A673 (cell line): Measurements from ENCODE around the gene PHEX. TPM values are rescaled to one million over a fixed set of nuclear protein-coding genes. Genes with fewer than 3 reads are reported as not detected.

Experiments
- BruUV-seq: library from RNA; stranded (reverse); fragments of 400-500 nt; replicated peaks from 2 replicates; lab custom pipeline; 2021; lab: Mats Ljungman, UMichigan
- CTCF ChIA-PET: fragments of 300-600 bp; sonication (Branson Sonifier 250); formaldehyde crosslinking; loops from one replicate; lab custom pipeline; 2022; ENCODE audit warnings: antibody characterized with exemption; lab: Charles Lee
- POLR2A ChIA-PET: fragments of 300-600 bp; sonication (Branson Sonifier 250); formaldehyde crosslinking; loops from one replicate; lab custom pipeline; 2022; ENCODE audit warnings: antibody characterized with exemption; ENCODE audit not compliant: low non-redundant PET; lab: Charles Lee
- DNase-seq: peaks from one replicate; pipeline ENCODE4 v3.0.0-alpha.2; 2015; ENCODE audit warnings: low spot score
- H3K27ac ChIP-seq: fragments of 200-600 bp; sonication (generic); 2 replicates; pipeline ENCODE4 v1.5.1; 2016; ENCODE audit warnings: mixed run types, low read depth, mild to moderate bottlenecking, mixed read lengths, antibody characterized with exemption, low read length; ENCODE audit not compliant: poor library complexity, severe bottlenecking
- H3K27me3 ChIP-seq: fragments of 200-600 bp; sonication (generic); replicated peaks from 2 replicates; pipeline ENCODE4 v1.6.1; 2017; ENCODE audit warnings: mixed run types, low read depth, mild to moderate bottlenecking, mixed read lengths, antibody characterized with exemption, low read length; ENCODE audit not compliant: insufficient read depth, poor library complexity
- H3K36me3 ChIP-seq: fragments of 200-600 bp; sonication (generic); 2 replicates; pipeline ENCODE4 v1.6.1; 2016; ENCODE audit warnings: mixed run types, mild to moderate bottlenecking, mixed read lengths, antibody characterized with exemption, low read length; ENCODE audit not compliant: insufficient read depth, poor library complexity, severe bottlenecking
- H3K4me1 ChIP-seq: fragments of 200-600 bp; sonication (generic); 2 replicates; pipeline ENCODE4 v1.6.1; 2017; ENCODE audit warnings: mixed run types, mild to moderate bottlenecking, mixed read lengths, antibody characterized with exemption, low read length; ENCODE audit not compliant: insufficient read depth, poor library complexity, severe bottlenecking
- H3K4me3 ChIP-seq: fragments of 200-600 bp; sonication (generic); 2 replicates; pipeline ENCODE4 v1.5.1; 2016; ENCODE audit warnings: low read depth, mixed run types, mild to moderate bottlenecking, mixed read lengths, low read length; ENCODE audit not compliant: poor library complexity, severe bottlenecking
- H3K9me3 ChIP-seq: fragments of 200-600 bp; sonication (generic); 2 replicates; pipeline ENCODE4 v1.6.1; 2016; ENCODE audit warnings: mixed run types, low read depth, mild to moderate bottlenecking, mixed read lengths, antibody characterized with exemption, low read length; ENCODE audit not compliant: poor library complexity, severe bottlenecking
- EZH2 ChIP-seq: fragments of 200-600 bp; sonication (generic); IDR thresholded peaks from 2 replicates; pipeline ENCODE4 v1.6.1; 2017; ENCODE audit warnings: borderline replicate concordance, low read depth, mild to moderate bottlenecking, mixed read lengths, antibody characterized with exemption, low read length; ENCODE audit not compliant: poor library complexity, severe bottlenecking
- intact Hi-C: fragments of 100-400 bp; cut with micrococcal nuclease; formaldehyde crosslinking; loops from one replicate; pipeline ENCODE4 v1.10.0; 2022; ENCODE audit not compliant: unreplicated experiment
- total RNA-seq: library from RNA; stranded (reverse); gene quantifications from 2 replicates; pipeline ENCODE4 v1.2.3, GENCODE V29; 2021
- TF ChIP-seq, protein P1 (sequence below): fragments of 300-800, 200-600 bp; sonication (generic); conservative IDR thresholded peaks from 2 replicates; pipeline ENCODE4 v1.5.1; 2017; ENCODE audit warnings: low read depth, mild to moderate bottlenecking, antibody characterized with exemption, low read length, moderate library complexity, mixed read lengths

PHEX gene
- total RNA-seq, 1 experiment from 2014 or later = 0.43 TPM

DNA sequence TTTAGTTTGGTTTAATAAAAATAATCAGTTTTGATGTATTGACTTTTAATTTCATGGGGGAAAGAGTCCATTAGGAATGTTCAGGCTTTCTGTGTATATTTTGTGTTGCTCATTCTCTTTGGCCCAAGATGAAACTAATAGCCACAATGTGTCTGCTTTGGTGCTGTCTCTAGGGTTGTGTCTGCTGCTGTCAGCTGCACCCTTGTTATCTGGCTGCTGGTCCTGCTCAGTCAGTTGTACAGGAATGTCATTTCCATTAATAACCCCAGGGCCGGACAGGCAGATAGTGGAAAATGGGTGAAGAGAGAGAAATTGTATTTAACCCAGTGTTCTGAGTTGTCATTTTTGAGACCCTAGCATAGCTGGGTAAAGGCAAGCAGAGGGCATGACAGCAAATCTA lies 115.1 kb downstream of the PHEX start:
- TF ChIP-seq EZH2 = no peak
- TF ChIP-seq, protein P1, sequence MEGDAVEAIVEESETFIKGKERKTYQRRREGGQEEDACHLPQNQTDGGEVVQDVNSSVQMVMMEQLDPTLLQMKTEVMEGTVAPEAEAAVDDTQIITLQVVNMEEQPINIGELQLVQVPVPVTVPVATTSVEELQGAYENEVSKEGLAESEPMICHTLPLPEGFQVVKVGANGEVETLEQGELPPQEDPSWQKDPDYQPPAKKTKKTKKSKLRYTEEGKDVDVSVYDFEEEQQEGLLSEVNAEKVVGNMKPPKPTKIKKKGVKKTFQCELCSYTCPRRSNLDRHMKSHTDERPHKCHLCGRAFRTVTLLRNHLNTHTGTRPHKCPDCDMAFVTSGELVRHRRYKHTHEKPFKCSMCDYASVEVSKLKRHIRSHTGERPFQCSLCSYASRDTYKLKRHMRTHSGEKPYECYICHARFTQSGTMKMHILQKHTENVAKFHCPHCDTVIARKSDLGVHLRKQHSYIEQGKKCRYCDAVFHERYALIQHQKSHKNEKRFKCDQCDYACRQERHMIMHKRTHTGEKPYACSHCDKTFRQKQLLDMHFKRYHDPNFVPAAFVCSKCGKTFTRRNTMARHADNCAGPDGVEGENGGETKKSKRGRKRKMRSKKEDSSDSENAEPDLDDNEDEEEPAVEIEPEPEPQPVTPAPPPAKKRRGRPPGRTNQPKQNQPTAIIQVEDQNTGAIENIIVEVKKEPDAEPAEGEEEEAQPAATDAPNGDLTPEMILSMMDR = no peak
- Histone ChIP-seq H3K4me1 (no peaks in the 10 kb centered on the region), H3K27me3 (no peaks in the 10 kb centered on the region), H3K27ac (no peak overlapping the region), H3K9me3 (no peaks in the 10 kb centered on the region), H3K4me3 (no peak overlapping the region), H3K36me3 (no peaks in the 10 kb centered on the region)
- no TSS peak for BruUV-seq
- ChIA-PET CTCF (no interaction called here), POLR2A (no interaction called here)
- intact Hi-C loops = no loop called here
- DNase-seq = no peak

DNA sequence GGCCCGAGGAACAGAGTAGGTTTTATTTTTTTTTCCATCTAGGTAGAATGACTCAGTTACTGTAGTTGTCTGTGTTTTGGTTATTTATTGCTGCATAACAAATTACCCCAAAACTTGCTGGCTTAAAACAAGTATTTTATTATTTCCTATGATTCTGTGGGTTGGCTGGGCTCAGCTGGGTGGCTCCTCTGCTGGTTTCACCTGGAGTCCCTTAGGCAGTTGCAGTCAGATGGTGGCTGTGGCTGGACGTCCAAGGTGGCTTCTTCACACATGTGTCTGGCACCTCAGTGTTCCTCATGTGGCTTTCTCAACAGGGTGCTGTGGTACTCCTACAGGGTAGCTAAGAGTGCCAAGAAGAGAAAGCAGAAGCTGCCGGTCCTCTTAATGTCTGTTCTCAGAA lies 115.8 kb downstream of the PHEX start:
- TF ChIP-seq, protein P1 = no peak
- TF ChIP-seq EZH2 = no peak
- ChIA-PET POLR2A (no interaction called here), CTCF (no interaction called here)
- Histone ChIP-seq H3K36me3 (no peaks in the 10 kb centered on the region), H3K9me3 (no peaks in the 10 kb centered on the region), H3K27ac (no peak overlapping the region), H3K4me1 (no peaks in the 10 kb centered on the region), H3K4me3 (no peak overlapping the region), H3K27me3 (no peaks in the 10 kb centered on the region)
- no peak for DNase-seq
- intact Hi-C loops = no loop called here
- BruUV-seq = no TSS peak

DNA sequence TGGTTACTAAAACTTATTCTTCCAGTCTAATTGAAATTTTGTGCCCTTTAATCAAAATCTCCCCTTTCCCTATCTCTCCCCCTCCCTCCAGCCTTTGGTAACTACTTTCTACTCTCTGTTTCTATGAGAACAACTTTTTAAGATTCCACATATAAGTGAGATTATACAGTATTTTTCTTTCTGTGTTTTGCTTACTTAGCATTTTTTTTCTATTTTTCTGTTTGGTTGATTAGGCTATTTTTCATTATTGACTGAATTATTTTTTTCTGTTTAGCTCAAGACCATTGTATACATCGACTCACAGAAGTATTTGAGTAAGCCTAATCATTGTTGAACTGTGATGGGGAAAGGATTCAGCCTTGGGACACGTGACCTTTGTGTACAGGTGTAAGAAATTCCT lies 116.4 kb downstream of the PHEX start:
- TF ChIP-seq, protein P1 = no peak
- TF ChIP-seq EZH2 = no peak

More for the DNA sequence above, 116.4 kb downstream of the PHEX start:
- CTCF ChIA-PET = no interaction called here
- H3K27me3 ChIP-seq = no peaks in the 10 kb centered on the region
- no peaks in the 10 kb centered on the region for H3K36me3 ChIP-seq
- no TSS peak for BruUV-seq
- no peak overlapping the region for H3K4me3 ChIP-seq
- intact Hi-C loops = no loop called here
- H3K9me3 ChIP-seq = no peaks in the 10 kb centered on the region
- no peak overlapping the region for H3K27ac ChIP-seq
- POLR2A ChIA-PET = no interaction called here
- H3K4me1 ChIP-seq = no peaks in the 10 kb centered on the region
- DNase-seq = no peak
